ENCODE results near the gene PRKG1. TPM values are rescaled to one million over a fixed set of nuclear protein-coding genes. Genes with fewer than 3 reads are reported as not detected.

PRKG1 gene
- polyA plus RNA-seq, 1 donor (not counting 4 experiments of a cell fraction or from before 2014, with no cell fraction given), result 0.24 TPM

DNA sequence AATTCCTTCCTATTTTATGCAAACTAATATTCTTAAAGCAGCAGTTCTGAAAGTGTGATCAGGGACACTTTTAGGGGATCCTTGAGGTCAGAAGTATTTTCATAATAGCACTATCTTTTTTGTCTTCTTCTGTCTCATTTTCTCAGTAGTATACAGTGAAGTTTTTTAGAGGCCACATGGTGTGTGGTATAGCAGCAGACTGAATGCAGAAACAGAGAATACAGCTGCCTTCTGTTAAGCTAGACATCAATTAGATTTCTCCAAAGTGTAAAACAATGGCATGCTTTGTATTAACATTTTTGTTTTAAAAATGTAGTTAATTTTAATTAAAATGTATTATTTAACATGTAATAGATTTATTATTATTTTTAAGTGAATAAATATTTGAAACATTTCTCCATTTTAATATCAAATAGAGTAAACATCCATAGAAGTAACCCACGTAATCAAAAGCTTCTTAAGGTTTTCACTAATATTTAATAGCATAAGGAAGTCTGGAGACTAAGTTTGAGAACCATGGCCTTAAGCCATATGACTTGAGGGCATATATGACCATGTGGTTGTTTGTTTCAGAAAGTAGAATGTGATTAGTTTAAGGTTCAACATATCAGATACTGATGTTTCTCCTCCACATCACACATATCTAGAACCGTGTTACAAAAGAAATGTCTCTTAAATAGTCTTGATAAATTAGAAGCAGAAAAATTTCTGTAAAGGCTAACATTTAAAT is 94.0 kb downstream of the PRKG1 start:
- H4K20me1 ChIP-seq (ENCODE audit: control insufficient read depth, extremely low read depth, insufficient read depth, low read length), result no peaks in the 10 kb centered on the region
- H3K9ac ChIP-seq (ENCODE audit: control insufficient read depth, extremely low read depth, insufficient read depth, low read length), result no peak overlapping the region
- no peak overlapping the region for H3K4me3 ChIP-seq (ENCODE audit: control insufficient read depth in 2 of 3, extremely low read depth in 1 of 3, insufficient read depth in 2 of 3, low read depth in 1 of 3, low read length in 3 of 3)
- H3K4me1 ChIP-seq (ENCODE audit: control insufficient read depth, extremely low read depth, insufficient read depth, low read length), result no peaks in the 10 kb centered on the region
- no peaks in the 10 kb centered on the region for H3K9me3 ChIP-seq (ENCODE audit: control insufficient read depth, low read depth, low read length)
- H2AFZ ChIP-seq (ENCODE audit: control insufficient read depth, low read length), result no peak overlapping the region
- TF ChIP-seq EZH2 (IDR thresholded peaks at IDR 0.05; ENCODE audit: low read length), result no peak
- TF ChIP-seq, protein P1, sequence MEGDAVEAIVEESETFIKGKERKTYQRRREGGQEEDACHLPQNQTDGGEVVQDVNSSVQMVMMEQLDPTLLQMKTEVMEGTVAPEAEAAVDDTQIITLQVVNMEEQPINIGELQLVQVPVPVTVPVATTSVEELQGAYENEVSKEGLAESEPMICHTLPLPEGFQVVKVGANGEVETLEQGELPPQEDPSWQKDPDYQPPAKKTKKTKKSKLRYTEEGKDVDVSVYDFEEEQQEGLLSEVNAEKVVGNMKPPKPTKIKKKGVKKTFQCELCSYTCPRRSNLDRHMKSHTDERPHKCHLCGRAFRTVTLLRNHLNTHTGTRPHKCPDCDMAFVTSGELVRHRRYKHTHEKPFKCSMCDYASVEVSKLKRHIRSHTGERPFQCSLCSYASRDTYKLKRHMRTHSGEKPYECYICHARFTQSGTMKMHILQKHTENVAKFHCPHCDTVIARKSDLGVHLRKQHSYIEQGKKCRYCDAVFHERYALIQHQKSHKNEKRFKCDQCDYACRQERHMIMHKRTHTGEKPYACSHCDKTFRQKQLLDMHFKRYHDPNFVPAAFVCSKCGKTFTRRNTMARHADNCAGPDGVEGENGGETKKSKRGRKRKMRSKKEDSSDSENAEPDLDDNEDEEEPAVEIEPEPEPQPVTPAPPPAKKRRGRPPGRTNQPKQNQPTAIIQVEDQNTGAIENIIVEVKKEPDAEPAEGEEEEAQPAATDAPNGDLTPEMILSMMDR (optimal IDR thresholded peaks at IDR 0.05 in 1 of 3, IDR thresholded peaks at IDR 0.05 in 1 of 3, conservative IDR thresholded peaks at IDR 0.05 in 1 of 3; ENCODE audit: extremely low read depth in 1 of 3, insufficient read depth in 2 of 3, low read length in 3 of 3), result no peak
- dilution Hi-C loops (cut with MboI; ENCODE audit: extremely low pct_ligation_motif_present, low sequenced_read_pairs), result no loop called here
- H3K27me3 ChIP-seq (ENCODE audit: control insufficient read depth, extremely low read depth, insufficient read depth, low read length), result no peaks in the 10 kb centered on the region
- H3K9me1 ChIP-seq (ENCODE audit: control insufficient read depth, extremely low read depth, insufficient read depth, low read length), result no peaks in the 10 kb centered on the region
- H3K36me3 ChIP-seq (ENCODE audit: control insufficient read depth in 2 of 2, extremely low read depth in 1 of 2, insufficient read depth in 2 of 2, low read length in 2 of 2), result no peaks in the 10 kb centered on the region
- DNase-seq (ENCODE audit: low read depth, low spot score), result no peak
- no peak overlapping the region for H3K4me2 ChIP-seq (ENCODE audit: control insufficient read depth, extremely low read depth, insufficient read depth, low read depth, low read length)
- H3K27ac ChIP-seq (ENCODE audit: control insufficient read depth, insufficient read depth, low read length), result no peak overlapping the region
- no peak for FAIRE-seq
- H3K79me2 ChIP-seq (ENCODE audit: control insufficient read depth, insufficient read depth, low read length), result no peaks in the 10 kb centered on the region

DNA sequence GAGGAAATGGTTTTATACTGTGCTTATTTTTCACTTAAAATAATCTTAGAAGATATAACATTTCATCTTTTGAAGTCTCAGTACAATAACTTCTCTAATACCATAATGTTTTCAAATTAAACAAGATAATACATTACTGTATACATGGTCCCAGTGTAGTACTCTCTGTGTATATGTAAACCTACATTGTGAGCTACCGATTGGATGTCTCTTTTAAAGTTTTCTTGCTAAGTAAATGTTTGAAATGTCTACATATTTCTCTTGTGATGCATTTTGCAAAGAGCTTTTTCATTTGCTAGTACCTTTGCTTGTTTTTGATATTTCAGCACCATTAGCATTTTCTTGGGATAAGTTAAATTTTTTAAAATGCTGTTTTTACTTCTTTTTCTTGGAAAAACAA is 94.8 kb downstream of the PRKG1 start:
- no peak overlapping the region for H2AFZ ChIP-seq (ENCODE audit: control insufficient read depth, low read length)
- no peaks in the 10 kb centered on the region for H4K20me1 ChIP-seq (ENCODE audit: control insufficient read depth, extremely low read depth, insufficient read depth, low read length)
- no peak for TF ChIP-seq EZH2 (IDR thresholded peaks at IDR 0.05; ENCODE audit: low read length)
- TF ChIP-seq, protein P1 (optimal IDR thresholded peaks at IDR 0.05 in 1 of 3, IDR thresholded peaks at IDR 0.05 in 1 of 3, conservative IDR thresholded peaks at IDR 0.05 in 1 of 3; ENCODE audit: extremely low read depth in 1 of 3, insufficient read depth in 2 of 3, low read length in 3 of 3), result no peak
- FAIRE-seq, result no peak
- DNase-seq (ENCODE audit: low read depth, low spot score), result no peak
- no peaks in the 10 kb centered on the region for H3K27me3 ChIP-seq (ENCODE audit: control insufficient read depth, extremely low read depth, insufficient read depth, low read length)
- no peak overlapping the region for H3K27ac ChIP-seq (ENCODE audit: control insufficient read depth, insufficient read depth, low read length)
- H3K4me1 ChIP-seq (ENCODE audit: control insufficient read depth, extremely low read depth, insufficient read depth, low read length), result no peaks in the 10 kb centered on the region
- no peaks in the 10 kb centered on the region for H3K9me1 ChIP-seq (ENCODE audit: control insufficient read depth, extremely low read depth, insufficient read depth, low read length)
- dilution Hi-C loops (cut with MboI; ENCODE audit: extremely low pct_ligation_motif_present, low sequenced_read_pairs), result no loop called here
- no peaks in the 10 kb centered on the region for H3K9me3 ChIP-seq (ENCODE audit: control insufficient read depth, low read depth, low read length)
- H3K4me2 ChIP-seq (ENCODE audit: control insufficient read depth, extremely low read depth, insufficient read depth, low read depth, low read length), result no peak overlapping the region
- H3K36me3 ChIP-seq (ENCODE audit: control insufficient read depth in 2 of 2, extremely low read depth in 1 of 2, insufficient read depth in 2 of 2, low read length in 2 of 2), result no peaks in the 10 kb centered on the region
- H3K79me2 ChIP-seq (ENCODE audit: control insufficient read depth, insufficient read depth, low read length), result no peaks in the 10 kb centered on the region
- no peak overlapping the region for H3K9ac ChIP-seq (ENCODE audit: control insufficient read depth, extremely low read depth, insufficient read depth, low read length)
- no peak overlapping the region for H3K4me3 ChIP-seq (ENCODE audit: control insufficient read depth in 2 of 3, extremely low read depth in 1 of 3, insufficient read depth in 2 of 3, low read depth in 1 of 3, low read length in 3 of 3)

All from keratinocyte (primary cell).